GM12865 (cell line): Measurements from ENCODE around the gene CHMP4B.

Experiments used
- DNase-seq: peaks from one replicate; pipeline ENCODE4 v3.0.0; 2010; ENCODE audit warnings: low read depth
- H3K4me3 ChIP-seq: 2 replicates; pipeline ENCODE4 v1.5.1; 2011; ENCODE audit warnings: mild to moderate bottlenecking, low read depth, low read length, control low read depth
- CTCF ChIP-seq: IDR thresholded peaks from 2 replicates; pipeline ENCODE4 v1.5.1; 2011; ENCODE audit warnings: low read length, control low read depth, low read depth, inconsistent platforms; ENCODE audit not compliant: insufficient read depth; ENCODE audit errors: missing control alignments

Gene CHMP4B

GRCh38 chr20:33874129-33874528, 63.0 kb downstream of the CHMP4B start:
- no peak overlapping the region for H3K4me3 ChIP-seq
- no peak for TF ChIP-seq CTCF
- peak; percentile 73 for DNase-seq

GRCh38 chr20:33875055-33875454, 63.9 kb downstream of the CHMP4B start:
- H3K4me3 ChIP-seq = no peak overlapping the region
- no peak for TF ChIP-seq CTCF
- DNase-seq = peak; percentile 86

- DNase-seq = no peak
- H3K4me3 ChIP-seq = no peak overlapping the region
- no peak for TF ChIP-seq CTCF
These were observed 64.4 kb downstream of the CHMP4B start for GRCh38 chr20:33875534-33876026.

GRCh38 chr20:33878583-33878982, 67.4 kb downstream of the CHMP4B start:
- no peak overlapping the region for H3K4me3 ChIP-seq
- DNase-seq = peak; percentile 54
- TF ChIP-seq CTCF = no peak

- no peak for TF ChIP-seq CTCF
- DNase-seq = peak; percentile 67
- no peak overlapping the region for H3K4me3 ChIP-seq
These were observed 69.2 kb downstream of the CHMP4B start for GRCh38 chr20:33880396-33880795.

- no peak overlapping the region for H3K4me3 ChIP-seq
- no peak for TF ChIP-seq CTCF
- no peak for DNase-seq
These were observed 70.8 kb downstream of the CHMP4B start for GRCh38 chr20:33881989-33882388.

GRCh38 chr20:33882481-33882880, 71.3 kb downstream of the CHMP4B start:
- no peak for DNase-seq
- H3K4me3 ChIP-seq = no peak overlapping the region
- no peak for TF ChIP-seq CTCF
